Pons (tissue), 1 donor: ENCODE data around the gene SIRT3.
"Not testable (repeated sequence)": the region's sequence is repeated elsewhere in the genome, so short reads cannot be mapped to it uniquely, and the experiment has no call there.

ENCODE experiments used
- DNase-seq: peaks from one replicate; pipeline ENCODE4 v3.0.0-alpha.2; 2016; ENCODE audit warnings: low spot score

The SIRT3 gene

DNA sequence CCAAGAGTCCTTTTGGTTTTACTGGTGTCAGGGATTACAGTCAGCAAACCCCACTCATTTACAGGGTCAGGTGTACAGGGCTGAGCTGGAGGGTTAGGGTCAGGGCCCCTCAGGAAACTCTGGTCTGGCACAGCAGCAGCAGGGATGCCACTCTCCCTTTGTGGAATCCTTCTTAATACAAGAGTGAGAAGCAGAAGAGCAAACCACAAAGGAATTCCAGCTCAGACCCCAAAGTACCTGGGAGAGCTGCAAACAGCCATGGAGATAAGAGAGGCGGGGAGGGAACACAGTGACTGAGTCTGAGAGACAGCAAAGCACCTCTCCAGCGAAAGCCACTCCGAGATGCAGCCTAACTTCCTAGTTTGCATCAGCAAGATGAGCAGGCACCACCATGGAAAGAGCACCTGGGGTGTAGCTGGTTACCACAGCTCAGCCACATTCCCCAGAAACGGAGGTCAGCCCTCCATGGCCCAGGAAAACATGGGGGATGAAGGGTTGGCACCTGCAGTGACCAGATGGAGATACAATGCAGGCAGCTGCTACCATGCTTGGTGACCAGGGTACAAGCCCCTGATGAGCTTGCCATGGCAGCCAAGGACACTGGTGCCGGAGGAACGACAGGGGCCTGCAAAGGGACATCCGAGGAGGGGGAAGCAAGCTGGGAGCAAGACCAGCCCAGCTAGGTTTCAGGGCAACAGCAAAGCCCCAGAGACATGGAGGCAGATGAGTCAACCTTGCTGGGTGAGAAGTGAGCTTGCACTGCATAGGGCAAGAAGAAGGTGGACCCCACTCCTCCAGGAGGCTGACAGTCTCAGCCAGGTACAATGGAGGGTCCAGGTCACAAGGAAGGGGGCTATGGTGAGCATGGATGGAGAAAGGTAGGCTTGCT, 32.8 kb downstream of the SIRT3 start:
- no peak for DNase-seq

GRCh38 chr11:202490-202889, 33.7 kb downstream of the SIRT3 start:
- DNase-seq: no peak

- DNase-seq: no peak
Measured at GRCh38 chr11:201966-202365, 34.2 kb downstream of the SIRT3 start.

DNA sequence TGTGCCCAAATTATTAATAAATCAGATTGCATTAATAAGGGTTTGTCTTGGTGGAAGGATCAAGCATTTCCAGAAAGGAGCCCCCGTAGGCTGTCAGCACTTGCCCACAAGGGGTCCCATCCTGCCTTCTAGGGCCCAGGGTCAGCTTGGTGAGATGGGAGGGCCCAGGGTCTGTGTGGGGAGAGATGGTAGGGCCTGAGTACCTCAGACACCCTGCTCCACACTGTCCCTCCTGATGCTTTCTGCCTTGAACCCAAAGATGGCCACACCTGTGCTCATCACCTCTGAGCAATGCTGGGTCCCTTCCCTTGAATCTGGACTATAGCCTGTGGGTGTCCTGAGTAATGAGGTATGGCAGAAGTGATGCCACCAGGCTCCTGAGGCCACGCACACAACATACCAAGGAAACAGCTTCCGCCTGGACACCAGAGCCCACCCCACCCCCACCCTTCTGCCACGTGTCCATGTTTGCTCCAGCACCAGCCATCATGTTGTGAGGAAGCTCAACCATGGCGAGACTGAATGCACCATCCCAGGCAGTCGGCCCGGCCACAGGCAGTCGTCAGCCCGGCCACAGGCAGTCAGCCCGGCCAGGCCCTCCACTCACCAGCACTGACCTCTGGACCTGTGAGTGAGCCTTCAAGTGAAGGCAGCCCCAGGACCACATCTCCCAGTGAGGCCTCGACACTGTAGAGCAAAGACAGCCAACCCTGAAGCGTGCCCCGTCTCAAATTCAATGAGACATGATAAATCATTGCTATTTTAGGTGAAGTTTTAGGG, 35.7 kb downstream of the SIRT3 start:
- no peak for DNase-seq

GRCh38 chr11:199782-200181, 36.4 kb downstream of the SIRT3 start:
- no peak for DNase-seq

DNA sequence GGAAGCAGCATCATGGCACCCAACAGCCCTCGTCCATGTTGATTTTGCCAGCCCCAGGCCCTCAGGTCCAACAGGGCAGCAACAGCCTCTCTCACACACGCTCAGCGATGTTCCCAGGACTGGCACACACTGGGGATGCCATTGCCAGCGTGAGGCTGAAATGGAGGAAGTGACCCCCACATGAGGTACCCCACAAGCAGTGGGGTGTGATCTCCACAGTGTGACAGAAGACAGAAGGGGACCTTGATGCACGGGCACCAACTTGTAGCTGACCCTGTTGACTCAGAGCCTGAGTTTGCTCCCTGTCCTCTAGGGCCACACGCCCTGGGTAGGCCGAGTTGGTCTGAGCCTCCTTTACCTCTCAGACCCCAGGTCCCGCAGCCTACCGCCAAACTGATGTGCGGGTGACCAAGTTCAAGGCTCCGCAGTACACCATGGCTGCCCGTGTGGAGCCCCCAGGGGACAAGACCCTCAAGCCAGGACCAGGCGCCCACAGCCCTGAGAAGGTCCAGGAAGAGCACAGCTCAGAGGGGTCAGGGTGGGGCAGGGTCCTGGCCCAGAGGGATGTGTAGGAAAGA, 37.0 kb downstream of the SIRT3 start:
- no peak for DNase-seq

- DNase-seq: no peak
Measured at GRCh38 chr11:198236-198806, 37.8 kb downstream of the SIRT3 start.

DNA sequence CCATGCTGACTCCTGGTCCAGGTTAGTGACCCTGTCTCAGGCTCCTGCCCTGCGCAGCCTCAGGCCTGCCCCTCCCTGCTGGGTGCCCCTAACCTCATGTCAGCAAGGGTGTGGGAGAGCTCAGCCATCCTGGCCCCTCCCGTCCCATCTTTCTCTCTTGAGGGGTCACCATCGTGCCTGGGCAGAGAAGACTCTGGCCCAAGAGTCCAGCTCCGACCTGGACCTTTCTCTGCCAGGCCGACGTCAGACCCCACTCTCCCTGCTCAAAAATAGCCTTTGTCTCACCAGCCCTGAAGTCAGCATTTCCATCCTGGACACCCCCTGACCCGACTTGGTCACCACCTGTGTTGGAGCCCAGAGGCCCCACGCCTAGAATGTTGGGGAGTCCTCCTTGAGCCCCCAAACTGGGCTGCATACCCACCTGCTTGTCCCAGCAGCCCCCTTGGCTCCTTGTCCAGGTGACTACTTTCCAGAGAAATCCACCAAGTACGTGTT, 38.4 kb downstream of the SIRT3 start:
- no peak for DNase-seq

DNA sequence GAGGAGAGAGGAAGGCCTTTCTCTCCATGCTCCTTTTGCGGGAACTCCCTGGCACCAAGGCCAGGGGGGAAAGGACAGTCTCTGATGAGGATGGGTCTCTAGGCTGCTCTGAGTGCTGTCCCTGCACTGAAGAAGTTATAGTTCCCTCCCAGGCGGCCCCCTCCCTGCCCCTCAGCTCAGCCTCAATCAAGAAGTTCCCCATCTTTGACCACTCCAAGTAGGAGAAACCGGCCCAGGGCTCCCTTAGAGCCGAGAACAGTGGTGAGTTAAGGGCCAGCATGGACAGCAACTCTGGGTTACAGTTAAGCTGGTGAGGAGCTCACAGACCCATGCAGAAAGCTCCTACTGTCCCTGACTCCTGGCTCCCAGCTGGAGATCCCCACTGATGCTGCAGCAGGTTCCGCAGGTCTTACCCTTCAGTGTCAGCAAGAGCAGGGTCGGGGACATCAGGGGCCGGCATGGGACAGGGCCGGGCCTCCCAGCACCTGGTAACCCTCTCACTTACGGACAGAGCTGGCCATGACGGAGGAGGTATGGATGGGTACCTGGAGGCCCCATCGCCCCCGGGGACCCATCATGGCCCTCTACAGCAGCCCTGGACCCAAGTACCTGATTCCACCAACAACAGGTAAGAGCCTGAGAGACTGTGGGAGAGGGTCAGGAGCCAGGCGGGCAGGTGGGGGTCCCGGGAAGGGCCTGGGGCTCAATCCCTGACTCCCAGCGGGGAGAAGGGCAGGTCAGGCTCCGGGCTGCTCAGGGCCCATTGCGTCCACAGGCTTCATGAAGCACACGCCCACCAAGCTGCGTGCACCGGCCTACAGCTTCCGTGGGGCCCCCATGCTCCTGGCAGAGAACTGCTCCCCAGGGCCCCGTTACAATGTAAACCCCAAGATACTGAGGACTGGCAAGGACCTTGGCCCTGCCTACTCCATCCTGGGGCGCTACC, 39.1 kb downstream of the SIRT3 start:
- no peak for DNase-seq

GRCh38 chr11:193481-193880, 42.7 kb downstream of the SIRT3 start:
- DNase-seq: not testable (repeated sequence)

GRCh38 chr11:192674-193128, 43.4 kb downstream of the SIRT3 start, which contains the start of gene SCGB1C1:
SCGB1C1 (plus strand) TSS chr11:193078; CDS start chr11:193100, 22 bp downstream.
- DNase-seq: not testable (repeated sequence)

DNA sequence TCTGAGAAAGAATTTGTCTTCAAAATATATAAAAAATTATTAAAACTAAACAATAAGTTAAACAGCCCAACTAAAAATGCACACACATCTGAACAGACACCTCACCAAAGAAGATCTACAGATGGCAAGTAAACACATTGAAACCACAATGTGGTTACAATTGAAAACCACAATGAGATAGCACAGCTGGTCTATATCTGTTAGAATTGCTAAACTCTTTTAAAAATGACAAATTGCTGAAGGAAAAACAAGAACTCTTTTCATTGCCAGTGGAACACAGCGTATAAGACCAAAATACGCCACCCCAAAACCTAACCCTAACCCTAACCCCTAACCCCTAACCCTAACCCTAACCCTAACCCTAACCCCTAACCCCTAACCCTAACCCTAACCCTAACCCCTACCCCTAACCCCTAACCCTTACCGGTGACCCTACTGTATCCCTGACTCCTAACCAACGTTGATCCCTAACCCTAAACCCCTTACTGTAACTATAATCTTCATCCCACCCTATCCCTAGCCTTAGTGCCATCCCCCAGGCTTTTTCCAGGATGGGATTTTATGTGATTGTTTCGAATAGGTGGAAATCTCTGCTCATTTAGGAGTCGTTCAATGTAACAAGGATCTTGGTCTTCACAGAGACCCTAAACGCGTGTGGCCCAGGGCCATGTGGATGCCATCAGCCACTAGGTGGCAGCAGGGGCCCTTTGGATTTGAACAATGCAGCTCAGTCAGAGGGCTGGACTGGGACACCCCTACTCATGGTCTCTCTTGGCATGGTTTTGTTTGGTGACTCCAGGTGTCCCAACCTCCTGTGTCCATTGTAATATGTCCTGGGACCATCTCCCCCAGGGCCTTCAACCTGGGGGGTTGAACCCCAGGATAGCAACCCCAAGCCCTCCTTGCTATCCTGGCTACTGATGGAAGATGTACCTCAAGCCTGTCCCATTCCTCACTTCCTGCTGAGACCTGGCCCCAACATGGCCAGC, 44.4 kb downstream of the SIRT3 start:
- not testable (repeated sequence) for DNase-seq

DNA sequence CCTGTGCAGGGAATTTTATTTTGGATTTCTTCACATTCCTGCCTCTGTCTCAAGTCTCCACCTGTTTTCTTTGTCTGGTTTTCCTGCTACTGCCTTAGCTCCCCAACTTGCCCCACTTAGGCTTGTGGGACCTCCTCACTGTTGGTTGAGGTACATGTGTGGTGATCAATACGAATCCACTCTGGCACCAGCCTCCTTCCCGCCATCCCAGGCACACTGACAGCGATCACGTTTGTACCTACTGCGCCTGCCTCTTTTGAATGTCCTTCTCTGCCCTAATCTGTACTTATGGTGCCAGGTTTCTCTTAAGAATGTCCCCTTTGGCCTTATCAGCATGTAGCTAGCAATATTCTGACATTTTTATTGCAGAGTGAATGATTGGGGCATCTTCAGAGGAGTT, 45.6 kb downstream of the SIRT3 start:
- DNase-seq: not testable (repeated sequence)

- not testable (repeated sequence) for DNase-seq
Measured at GRCh38 chr11:189843-190311, 46.3 kb downstream of the SIRT3 start.

GRCh38 chr11:189200-189783, 46.9 kb downstream of the SIRT3 start:
- DNase-seq: not testable (repeated sequence)

GRCh38 chr11:180242-180641, 55.9 kb downstream of the SIRT3 start:
- DNase-seq: not testable (repeated sequence)
